ENCODE results near the gene XRCC5. TPM values are rescaled to one million over a fixed set of nuclear protein-coding genes. Genes with fewer than 3 reads are reported as not detected.

The XRCC5 gene
- total RNA-seq, 3 donors from 2014 or later, result 169 to 207 (median 175) TPM

GRCh38 chr2:216235462-216235861, 126.3 kb downstream of the XRCC5 start:
- no peak for ATAC-seq
- intact Hi-C loops (cut with DNase I, micrococcal nuclease), result no loop called here
- H3K4me3 ChIP-seq, result no peak overlapping the region
- H3K36me3 ChIP-seq (ENCODE audit: low read depth), result no peaks in the 10 kb centered on the region
- peaks cover 23% of the 10 kb centered on the region for H3K9me3 ChIP-seq
- H3K4me1 ChIP-seq (ENCODE audit: low read depth), result no peaks in the 10 kb centered on the region
- TF ChIP-seq CTCF (IDR thresholded peaks at IDR 0.05), result no peak
- no peak for DNase-seq

GRCh38 chr2:216235896-216236295, 126.7 kb downstream of the XRCC5 start:
- no peak for TF ChIP-seq CTCF (IDR thresholded peaks at IDR 0.05)
- Histone ChIP-seq H3K4me1 (ENCODE audit: low read depth) (no peaks in the 10 kb centered on the region), H3K4me3 (no peak overlapping the region), H3K36me3 (ENCODE audit: low read depth) (no peaks in the 10 kb centered on the region), H3K9me3 (peaks cover 22% of the 10 kb centered on the region)
- intact Hi-C loops (cut with DNase I, micrococcal nuclease), result no loop called here
- no peak for DNase-seq
- ATAC-seq, result no peak

- Histone ChIP-seq H3K4me1 (ENCODE audit: low read depth) (no peaks in the 10 kb centered on the region), H3K36me3 (ENCODE audit: low read depth) (no peaks in the 10 kb centered on the region), H3K9me3 (peaks cover 18% of the 10 kb centered on the region), H3K4me3 (no peak overlapping the region)
- DNase-seq (no peak), ATAC-seq (no peak)
- intact Hi-C loops (cut with DNase I, micrococcal nuclease), result no loop called here
- no peak for TF ChIP-seq CTCF (IDR thresholded peaks at IDR 0.05)
Observed at GRCh38 chr2:216236486-216236885, 127.3 kb downstream of the XRCC5 start.

- Histone ChIP-seq H3K4me1 (ENCODE audit: low read depth) (no peaks in the 10 kb centered on the region), H3K4me3 (no peak overlapping the region), H3K36me3 (ENCODE audit: low read depth) (no peaks in the 10 kb centered on the region), H3K9me3 (no peaks in the 10 kb centered on the region)
- DNase-seq (no peak), ATAC-seq (no peak)
- intact Hi-C loops (cut with DNase I, micrococcal nuclease), result no loop called here
- TF ChIP-seq CTCF (IDR thresholded peaks at IDR 0.05), result no peak
Observed at GRCh38 chr2:216242365-216242764, 133.2 kb downstream of the XRCC5 start.

- Histone ChIP-seq H3K9me3 (no peaks in the 10 kb centered on the region), H3K4me1 (ENCODE audit: low read depth) (no peaks in the 10 kb centered on the region), H3K36me3 (ENCODE audit: low read depth) (no peaks in the 10 kb centered on the region), H3K4me3 (no peak overlapping the region)
- intact Hi-C loops (cut with DNase I, micrococcal nuclease), result no loop called here
- ATAC-seq, result no peak
- DNase-seq, result no peak
- no peak for TF ChIP-seq CTCF (IDR thresholded peaks at IDR 0.05)
Observed at GRCh38 chr2:216243026-216243425, 133.9 kb downstream of the XRCC5 start.

- no peak for DNase-seq
- intact Hi-C loops (cut with DNase I, micrococcal nuclease), result no loop called here
- no peak for TF ChIP-seq CTCF (IDR thresholded peaks at IDR 0.05)
Observed at GRCh38 chr2:216245391-216245975, 136.3 kb downstream of the XRCC5 start.

More at GRCh38 chr2:216245391-216245975, 136.3 kb downstream of the XRCC5 start:
- Histone ChIP-seq H3K4me3 (no peak overlapping the region), H3K36me3 (ENCODE audit: low read depth) (no peaks in the 10 kb centered on the region), H3K9me3 (no peaks in the 10 kb centered on the region), H3K4me1 (ENCODE audit: low read depth) (no peaks in the 10 kb centered on the region)
- ATAC-seq, result no peak

Measured in mucosa of descending colon (tissue), 3 donors.